ENCODE results near the gene RPS15. TPM values are rescaled to one million over a fixed set of nuclear protein-coding genes. Genes with fewer than 3 reads are reported as not detected.
A peak's percentile ranks its signal among the peaks of the same experiment; 100 is the strongest.

RPS15 gene
- total RNA-seq, 1 donor from 2014 or later = 1,455 TPM

GRCh38 chr19:1426736-1427135 lies 11.5 kb upstream of the RPS15 start:
- no peaks in the 10 kb centered on the region for H3K27me3 Mint-ChIP-seq (ENCODE audit: insufficient read depth)
- H3K36me3 Mint-ChIP-seq (ENCODE audit: low read depth) = peaks cover 26% of the 10 kb centered on the region
- H3K4me1 Mint-ChIP-seq (ENCODE audit: low read depth) = no peaks in the 10 kb centered on the region
- H3K27ac Mint-ChIP-seq = no peak overlapping the region
- no peak overlapping the region for H3K4me3 Mint-ChIP-seq
- intact Hi-C loops (cut with micrococcal nuclease) = no loop called here
- no peaks in the 10 kb centered on the region for H3K9me3 Mint-ChIP-seq
- DNase-seq (ENCODE audit: low spot score) = no peak

- H3K9me3 Mint-ChIP-seq = no peaks in the 10 kb centered on the region
- H3K27me3 Mint-ChIP-seq (ENCODE audit: insufficient read depth) = no peaks in the 10 kb centered on the region
- no peak overlapping the region for H3K27ac Mint-ChIP-seq
- no peaks in the 10 kb centered on the region for H3K4me1 Mint-ChIP-seq (ENCODE audit: low read depth)
- intact Hi-C loops (cut with micrococcal nuclease) = no loop called here
- H3K4me3 Mint-ChIP-seq = no peak overlapping the region
- no peak for DNase-seq (ENCODE audit: low spot score)
- peaks cover 26% of the 10 kb centered on the region for H3K36me3 Mint-ChIP-seq (ENCODE audit: low read depth)
Measured at GRCh38 chr19:1427221-1427920, 10.8 kb upstream of the RPS15 start.

GRCh38 chr19:1428738-1429391 lies 9.3 kb upstream of the RPS15 start:
- Mint-ChIP-seq H3K4me3 (no peak overlapping the region), H3K27ac (no peak overlapping the region), H3K4me1 (ENCODE audit: low read depth) (no peaks in the 10 kb centered on the region), H3K27me3 (ENCODE audit: insufficient read depth) (no peaks in the 10 kb centered on the region), H3K36me3 (ENCODE audit: low read depth) (peaks cover 15% of the 10 kb centered on the region), H3K9me3 (no peaks in the 10 kb centered on the region)
- DNase-seq (ENCODE audit: low spot score) = no peak
- intact Hi-C loops (cut with micrococcal nuclease) = no loop called here

DNA sequence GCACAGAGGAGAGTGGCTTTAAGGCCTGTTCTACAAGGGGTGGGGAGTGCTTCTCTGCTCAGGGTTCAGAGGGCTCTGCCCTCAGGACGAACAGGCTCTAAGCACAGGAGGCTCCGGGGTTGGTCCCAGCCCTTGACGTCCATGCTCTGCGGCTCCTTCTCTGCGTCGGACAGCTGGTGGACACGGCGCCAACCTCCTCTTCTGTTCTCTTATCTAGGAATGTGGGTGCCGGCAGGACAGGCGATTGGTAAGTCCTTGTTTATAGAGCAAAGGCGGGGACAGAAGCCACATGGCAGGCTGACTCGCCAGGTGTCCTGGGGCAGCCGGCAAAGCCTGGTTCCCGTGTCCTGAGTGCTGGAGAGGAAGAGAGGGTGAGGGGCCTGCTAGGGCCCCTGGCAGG lies 8.4 kb upstream of the RPS15 start:
- H3K9me3 Mint-ChIP-seq = no peaks in the 10 kb centered on the region
- intact Hi-C loops (cut with micrococcal nuclease) = no loop called here
- H3K4me3 Mint-ChIP-seq = no peak overlapping the region
- H3K36me3 Mint-ChIP-seq (ENCODE audit: low read depth) = peaks cover 13% of the 10 kb centered on the region
- H3K27ac Mint-ChIP-seq = no peak overlapping the region
- no peaks in the 10 kb centered on the region for H3K27me3 Mint-ChIP-seq (ENCODE audit: insufficient read depth)
- no peaks in the 10 kb centered on the region for H3K4me1 Mint-ChIP-seq (ENCODE audit: low read depth)
- no peak for DNase-seq (ENCODE audit: low spot score)

DNA sequence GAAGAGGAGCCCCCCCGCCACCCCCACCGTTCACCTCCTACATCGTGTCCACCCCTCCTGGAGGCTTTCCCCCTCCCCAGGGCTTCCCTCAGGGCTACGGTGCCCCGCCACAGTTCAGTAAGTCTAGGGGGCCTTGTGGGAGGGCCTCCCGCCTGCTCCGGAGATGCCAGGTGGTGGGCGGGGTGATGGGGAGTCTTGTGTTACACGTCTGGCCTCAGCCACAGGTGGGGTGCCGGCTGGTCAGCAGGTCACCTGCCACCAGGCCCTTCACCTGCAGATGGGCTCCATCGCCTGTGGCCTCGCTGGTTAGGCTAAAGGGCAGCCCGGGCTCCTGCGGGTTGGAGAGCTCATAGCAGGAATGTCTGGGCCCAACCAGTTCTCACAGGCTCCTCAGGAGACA lies 8.0 kb upstream of the RPS15 start:
- peaks cover 11% of the 10 kb centered on the region for H3K36me3 Mint-ChIP-seq (ENCODE audit: low read depth)
- intact Hi-C loops (cut with micrococcal nuclease) = no loop called here
- no peak overlapping the region for H3K4me3 Mint-ChIP-seq
- H3K27ac Mint-ChIP-seq = no peak overlapping the region
- H3K4me1 Mint-ChIP-seq (ENCODE audit: low read depth) = no peaks in the 10 kb centered on the region
- H3K27me3 Mint-ChIP-seq (ENCODE audit: insufficient read depth) = no peaks in the 10 kb centered on the region
- H3K9me3 Mint-ChIP-seq = no peaks in the 10 kb centered on the region
- no peak for DNase-seq (ENCODE audit: low spot score)

GRCh38 chr19:1431759-1432506 lies 6.3 kb upstream of the RPS15 start:
- no peak for DNase-seq (ENCODE audit: low spot score)

GRCh38 chr19:1432507-1432887 lies 5.7 kb upstream of the RPS15 start:
- no peak for DNase-seq (ENCODE audit: low spot score)
- H3K9me3 Mint-ChIP-seq = no peaks in the 10 kb centered on the region
- peaks cover 11% of the 10 kb centered on the region for H3K36me3 Mint-ChIP-seq (ENCODE audit: low read depth)
- H3K4me1 Mint-ChIP-seq (ENCODE audit: low read depth) = no peaks in the 10 kb centered on the region
- no peaks in the 10 kb centered on the region for H3K27me3 Mint-ChIP-seq (ENCODE audit: insufficient read depth)
- intact Hi-C loops (cut with micrococcal nuclease) = no loop called here
- no peak overlapping the region for H3K4me3 Mint-ChIP-seq
- no peak overlapping the region for H3K27ac Mint-ChIP-seq

More at GRCh38 chr19:1431759-1432506, 6.3 kb upstream of the RPS15 start:
- no peaks in the 10 kb centered on the region for H3K27me3 Mint-ChIP-seq (ENCODE audit: insufficient read depth)
- no peaks in the 10 kb centered on the region for H3K4me1 Mint-ChIP-seq (ENCODE audit: low read depth)
- H3K4me3 Mint-ChIP-seq = no peak overlapping the region
- H3K27ac Mint-ChIP-seq = no peak overlapping the region
- peaks cover 11% of the 10 kb centered on the region for H3K36me3 Mint-ChIP-seq (ENCODE audit: low read depth)
- intact Hi-C loops (cut with micrococcal nuclease) = no loop called here
- no peaks in the 10 kb centered on the region for H3K9me3 Mint-ChIP-seq

- Mint-ChIP-seq H3K36me3 (ENCODE audit: low read depth) (peaks cover 12% of the 10 kb centered on the region), H3K27me3 (ENCODE audit: insufficient read depth) (no peaks in the 10 kb centered on the region), H3K9me3 (no peaks in the 10 kb centered on the region), H3K27ac (no peak overlapping the region), H3K4me3 (no peak overlapping the region), H3K4me1 (ENCODE audit: low read depth) (no peaks in the 10 kb centered on the region)
- DNase-seq (ENCODE audit: low spot score) = no peak
- intact Hi-C loops (cut with micrococcal nuclease) = no loop called here
Measured at GRCh38 chr19:1433119-1434039, 4.8 kb upstream of the RPS15 start.

DNA sequence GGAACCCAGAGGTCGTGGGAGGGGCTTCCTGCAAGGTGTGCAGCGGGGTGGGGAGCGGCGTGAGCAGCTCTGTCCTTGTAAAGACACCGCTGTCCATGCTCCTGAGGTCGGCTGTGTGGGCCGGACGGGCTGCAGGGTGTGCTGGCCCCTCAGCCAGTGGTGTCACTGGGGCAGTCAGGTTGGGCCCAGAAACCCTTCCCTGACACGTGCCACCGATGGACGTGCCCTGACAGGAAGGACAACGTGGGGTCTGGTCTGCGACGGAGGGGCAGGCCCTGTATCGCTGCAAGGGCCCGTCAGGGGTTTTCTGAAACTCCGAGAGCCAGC lies 4.2 kb upstream of the RPS15 start:
- H3K36me3 Mint-ChIP-seq (ENCODE audit: low read depth) = peaks cover 13% of the 10 kb centered on the region
- no peaks in the 10 kb centered on the region for H3K4me1 Mint-ChIP-seq (ENCODE audit: low read depth)
- no peak for DNase-seq (ENCODE audit: low spot score)
- no peak overlapping the region for H3K4me3 Mint-ChIP-seq
- H3K27me3 Mint-ChIP-seq (ENCODE audit: insufficient read depth) = no peaks in the 10 kb centered on the region
- no peaks in the 10 kb centered on the region for H3K9me3 Mint-ChIP-seq
- no peak overlapping the region for H3K27ac Mint-ChIP-seq
- intact Hi-C loops (cut with micrococcal nuclease) = no loop called here

DNA sequence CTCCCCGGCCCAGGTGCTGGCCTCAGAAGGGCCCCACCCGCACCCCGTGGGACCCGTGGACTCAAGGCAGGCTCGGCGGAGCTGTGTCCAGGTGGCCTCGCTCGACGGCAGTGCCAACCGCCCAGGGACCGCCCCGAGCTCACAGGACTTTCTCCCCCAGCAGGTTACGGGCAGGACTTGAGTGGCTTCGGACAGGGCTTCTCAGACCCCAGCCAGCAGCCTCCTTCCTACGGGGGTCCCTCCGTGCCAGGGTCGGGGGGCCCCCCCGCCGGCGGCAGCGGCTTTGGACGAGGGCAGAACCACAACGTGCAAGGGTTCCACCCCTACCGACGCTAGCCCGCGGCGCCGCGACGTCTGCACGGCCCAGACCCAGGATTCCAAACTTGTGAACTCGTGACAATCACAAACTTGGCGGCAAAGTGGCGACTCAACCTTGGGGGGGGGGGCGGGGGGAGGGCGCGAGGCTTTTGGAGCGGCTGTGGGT lies 3.6 kb upstream of the RPS15 start:
- Mint-ChIP-seq H3K27ac (no peak overlapping the region), H3K36me3 (ENCODE audit: low read depth) (peaks cover 16% of the 10 kb centered on the region)

GRCh38 chr19:1435378-1435989 lies 2.7 kb upstream of the RPS15 start:
- Mint-ChIP-seq H3K27me3 (ENCODE audit: insufficient read depth) (no peaks in the 10 kb centered on the region), H3K9me3 (no peaks in the 10 kb centered on the region), H3K4me1 (ENCODE audit: low read depth) (no peaks in the 10 kb centered on the region), H3K36me3 (ENCODE audit: low read depth) (peaks cover 22% of the 10 kb centered on the region), H3K4me3 (no peak overlapping the region), H3K27ac (no peak overlapping the region)
- DNase-seq (ENCODE audit: low spot score) = no peak
- intact Hi-C loops (cut with micrococcal nuclease) = no loop called here

More for the DNA sequence above, 3.6 kb upstream of the RPS15 start:
- H3K9me3 Mint-ChIP-seq = no peaks in the 10 kb centered on the region
- H3K27me3 Mint-ChIP-seq (ENCODE audit: insufficient read depth) = no peaks in the 10 kb centered on the region
- no peak overlapping the region for H3K4me3 Mint-ChIP-seq
- no peaks in the 10 kb centered on the region for H3K4me1 Mint-ChIP-seq (ENCODE audit: low read depth)
- DNase-seq (ENCODE audit: low spot score) = no peak
- intact Hi-C loops (cut with micrococcal nuclease) = no loop called here

DNA sequence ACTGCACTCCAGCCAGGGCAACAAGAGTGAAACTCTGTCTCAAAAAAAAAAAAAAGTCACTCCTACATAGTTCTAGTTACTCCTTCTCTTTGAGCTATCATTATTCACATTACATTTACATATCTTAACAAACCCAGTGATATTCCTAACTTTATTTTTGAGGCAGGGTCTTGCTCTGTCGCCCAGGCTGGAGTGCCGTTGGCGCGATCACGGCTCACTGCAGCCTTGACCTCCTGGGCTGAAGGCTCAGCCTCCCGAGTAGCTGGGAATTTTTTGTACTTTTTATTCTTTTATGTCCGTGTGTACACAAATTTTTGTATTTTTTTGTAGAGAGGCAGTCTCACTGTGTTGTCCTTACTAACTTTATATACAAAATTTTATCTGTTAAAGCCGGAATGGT lies 587 bp upstream of the RPS15 start:
- no peaks in the 10 kb centered on the region for H3K4me1 Mint-ChIP-seq (ENCODE audit: low read depth)
- no peak overlapping the region for H3K27ac Mint-ChIP-seq
- no peaks in the 10 kb centered on the region for H3K27me3 Mint-ChIP-seq (ENCODE audit: insufficient read depth)
- DNase-seq (ENCODE audit: low spot score) = no peak
- intact Hi-C loops (cut with micrococcal nuclease) = loop anchor here (1.0 to 2.0 kb wide), 4 partner anchors 30 to 989 kb away; partner anchors contain the start of genes C19orf25, DAZAP1, NDUFS7 and TIMM13
- H3K9me3 Mint-ChIP-seq = no peaks in the 10 kb centered on the region
- H3K4me3 Mint-ChIP-seq = peak overlapping the region; percentile 98
- peaks cover 39% of the 10 kb centered on the region for H3K36me3 Mint-ChIP-seq (ENCODE audit: low read depth)

Measured in activated T-helper 1 cell treated with anti-CD3 and anti-CD28 coated beads, Interleukin-12 subunit alpha, Interleukin-12 subunit beta, Interleukin-2, Interleukin-4 antibody, amounts not matched to agents 30 ng/mL and 10 ng/mL and 1 ng/mL, durations not matched to agents 14 hours and 24 hours and 36 hours (primary cell).